NCI-H526 treated with DMSO at 0.1 percent for 48 hours (cell line): Measurements from ENCODE around the gene PRM2.

Source experiments
- DNase-seq: peaks from one replicate; lab custom pipeline; 2025; lab: John Stamatoyannopoulos, UW

The PRM2 gene

GRCh38 chr16:11248133-11248532 lies 28.1 kb downstream of the PRM2 start:
- DNase-seq = no peak

GRCh38 chr16:11245988-11246387 lies 30.3 kb downstream of the PRM2 start:
- DNase-seq = no peak

DNA sequence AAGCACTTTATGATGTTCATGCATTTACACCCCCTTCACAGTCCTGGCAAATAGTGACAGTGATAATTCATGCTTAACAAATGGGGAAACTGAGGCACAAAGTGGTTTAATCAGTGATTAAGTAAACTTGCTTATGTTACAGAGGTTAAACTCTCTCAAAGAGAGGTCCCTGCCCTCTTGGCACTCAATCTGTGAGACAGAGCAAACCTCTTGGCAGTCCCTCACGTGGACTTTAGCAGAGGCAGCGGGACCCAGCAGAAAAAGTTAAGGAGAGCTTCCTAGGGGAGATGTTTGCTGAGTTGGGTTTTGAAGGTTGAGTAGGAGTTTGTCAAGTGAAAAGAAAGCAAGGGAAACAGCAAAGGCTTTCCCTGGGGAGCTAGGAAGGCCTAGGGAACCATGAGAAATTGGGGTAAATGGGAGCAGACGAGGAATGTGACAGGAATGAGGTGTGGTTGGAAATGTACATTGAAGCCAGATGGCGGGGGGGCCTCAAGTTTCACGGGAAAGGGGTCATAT lies 31.0 kb downstream of the PRM2 start:
- no peak for DNase-seq

- peak; percentile 20 for DNase-seq
Measured at GRCh38 chr16:11242658-11243057, 33.6 kb downstream of the PRM2 start.

GRCh38 chr16:11241480-11242204 lies 34.6 kb downstream of the PRM2 start:
- no peak for DNase-seq

DNA sequence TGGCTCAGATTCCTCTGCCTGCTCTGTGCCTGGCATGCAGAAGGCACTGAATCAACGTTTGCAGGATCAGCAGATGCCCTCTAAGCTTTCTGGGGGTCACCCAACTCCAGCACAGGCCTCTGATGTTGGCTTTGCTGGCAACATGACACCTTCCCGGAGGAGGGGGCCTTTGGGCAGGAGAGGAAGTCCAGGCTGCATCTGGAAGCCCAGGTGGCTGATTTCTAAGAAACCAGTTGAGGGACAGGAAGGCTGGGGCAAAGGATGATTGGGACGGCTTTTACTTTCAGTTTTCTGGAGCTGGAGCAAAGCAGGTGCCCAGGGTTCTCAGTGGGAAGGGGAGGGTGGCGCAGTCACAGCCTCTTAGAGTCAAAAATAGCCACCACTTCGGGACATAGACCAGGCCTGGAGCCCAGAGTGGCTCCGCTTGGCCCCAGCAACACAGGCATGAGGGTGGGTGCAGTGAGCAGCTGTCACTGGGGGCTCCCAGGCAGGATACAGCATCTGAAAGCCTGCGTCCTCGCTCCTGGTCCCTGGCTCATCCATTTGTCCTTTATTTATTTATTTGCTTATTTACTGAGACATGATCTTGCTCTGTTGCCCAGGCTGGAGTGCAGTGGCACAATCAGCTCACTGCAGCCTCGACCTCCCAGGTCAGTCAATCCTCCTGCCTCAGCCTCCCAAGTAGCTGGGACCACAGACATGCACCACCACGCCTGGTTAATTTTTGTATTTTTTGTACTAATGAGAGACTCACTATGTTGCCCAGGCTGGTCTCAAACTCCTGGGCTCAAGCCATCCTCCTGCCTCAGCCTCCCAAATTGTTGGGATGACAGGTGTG lies 35.4 kb downstream of the PRM2 start:
- no peak for DNase-seq

DNA sequence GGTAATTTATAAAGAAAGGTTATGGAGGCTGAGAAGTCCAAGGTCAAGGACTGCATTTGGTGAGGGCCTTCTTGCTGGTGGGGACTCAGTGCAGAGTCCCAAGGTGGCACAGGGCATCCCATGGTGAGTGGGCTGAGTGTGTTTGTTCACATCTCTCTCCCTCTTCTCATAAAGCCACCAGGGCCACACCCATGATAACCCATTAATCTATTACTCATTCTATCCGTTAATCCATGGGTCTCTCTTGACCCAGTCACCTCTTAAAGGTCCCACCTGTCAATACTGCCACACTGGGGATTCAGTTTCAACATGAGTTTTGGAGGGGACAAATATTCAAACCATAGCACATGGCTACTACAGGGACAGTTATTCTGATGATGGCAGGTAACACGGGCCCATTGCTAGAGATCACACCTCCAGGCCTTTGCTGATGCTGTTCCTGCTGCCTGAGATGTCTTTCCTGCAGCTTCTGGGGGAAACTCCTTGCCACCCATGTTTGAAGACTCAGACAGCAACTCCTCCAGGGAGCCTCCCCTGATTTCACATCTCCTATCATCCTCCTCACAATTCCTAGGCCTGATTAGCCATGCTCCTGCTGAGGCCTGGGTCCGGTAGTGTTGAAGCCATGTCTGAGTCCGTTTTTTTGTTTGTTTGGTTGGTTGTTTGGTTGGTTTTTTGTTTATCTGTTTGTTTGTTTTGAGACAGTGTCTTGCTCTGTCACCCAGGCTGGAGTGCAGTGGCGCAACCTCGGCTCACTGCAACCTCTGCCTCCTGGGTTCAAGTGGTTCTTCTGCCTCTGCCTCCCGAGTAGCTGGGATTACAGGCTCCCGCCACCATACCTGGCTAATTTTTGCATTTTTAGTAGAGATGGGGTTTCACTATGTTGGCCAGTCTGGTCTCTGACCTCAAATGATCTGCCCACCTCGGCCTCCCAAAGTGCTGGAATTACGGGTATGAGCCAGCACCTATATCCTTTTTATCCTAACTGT lies 36.3 kb downstream of the PRM2 start:
- DNase-seq = no peak

DNA sequence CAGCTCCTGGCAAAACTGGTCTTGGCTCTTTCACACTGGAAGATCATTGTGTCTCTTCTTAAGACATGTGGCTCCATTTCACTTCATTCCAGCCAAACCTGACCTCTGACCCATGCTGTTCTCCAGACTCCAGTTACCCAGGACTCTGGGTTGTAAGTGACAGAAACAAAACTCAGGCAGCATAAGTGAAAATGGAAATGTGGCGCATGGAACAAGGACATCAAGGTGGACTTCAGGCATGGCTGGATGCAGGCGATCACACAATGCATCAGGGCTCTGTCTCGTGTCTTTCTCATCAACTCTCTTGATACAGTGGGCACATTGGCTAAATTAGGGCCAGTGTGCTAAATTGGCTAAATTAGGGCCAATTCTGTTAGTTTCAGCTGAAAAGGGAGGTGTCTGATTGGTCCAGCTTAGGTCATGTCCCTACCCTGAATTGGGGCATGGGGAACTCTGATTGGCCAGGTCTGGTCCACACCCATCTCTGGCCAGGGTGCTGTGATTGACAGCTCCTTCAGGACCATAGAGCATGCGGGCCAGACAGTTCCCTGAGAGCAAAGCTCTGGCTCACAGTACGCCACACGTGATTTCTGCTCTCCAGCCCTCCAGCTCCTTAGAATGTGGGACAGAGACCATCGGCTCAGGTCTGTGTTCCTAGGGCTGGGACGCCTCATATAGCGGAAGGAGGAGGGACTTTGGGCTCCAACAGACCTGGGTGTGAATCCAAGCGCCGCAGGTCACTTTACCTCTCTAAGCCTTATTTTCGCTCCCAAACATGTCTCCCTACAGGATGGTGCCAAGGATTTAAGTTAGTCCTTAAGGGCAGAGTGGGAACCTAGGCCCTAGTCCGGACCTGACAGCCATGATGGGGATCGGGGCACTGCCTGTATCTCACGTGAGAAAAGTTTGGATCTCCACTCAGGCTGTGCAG lies 37.7 kb downstream of the PRM2 start:
- no peak for DNase-seq

- no peak for DNase-seq
Measured at GRCh38 chr16:11236461-11237254, 39.6 kb downstream of the PRM2 start.

- peak; percentile 15 for DNase-seq
Measured at GRCh38 chr16:11235703-11235991, 40.6 kb downstream of the PRM2 start.

DNA sequence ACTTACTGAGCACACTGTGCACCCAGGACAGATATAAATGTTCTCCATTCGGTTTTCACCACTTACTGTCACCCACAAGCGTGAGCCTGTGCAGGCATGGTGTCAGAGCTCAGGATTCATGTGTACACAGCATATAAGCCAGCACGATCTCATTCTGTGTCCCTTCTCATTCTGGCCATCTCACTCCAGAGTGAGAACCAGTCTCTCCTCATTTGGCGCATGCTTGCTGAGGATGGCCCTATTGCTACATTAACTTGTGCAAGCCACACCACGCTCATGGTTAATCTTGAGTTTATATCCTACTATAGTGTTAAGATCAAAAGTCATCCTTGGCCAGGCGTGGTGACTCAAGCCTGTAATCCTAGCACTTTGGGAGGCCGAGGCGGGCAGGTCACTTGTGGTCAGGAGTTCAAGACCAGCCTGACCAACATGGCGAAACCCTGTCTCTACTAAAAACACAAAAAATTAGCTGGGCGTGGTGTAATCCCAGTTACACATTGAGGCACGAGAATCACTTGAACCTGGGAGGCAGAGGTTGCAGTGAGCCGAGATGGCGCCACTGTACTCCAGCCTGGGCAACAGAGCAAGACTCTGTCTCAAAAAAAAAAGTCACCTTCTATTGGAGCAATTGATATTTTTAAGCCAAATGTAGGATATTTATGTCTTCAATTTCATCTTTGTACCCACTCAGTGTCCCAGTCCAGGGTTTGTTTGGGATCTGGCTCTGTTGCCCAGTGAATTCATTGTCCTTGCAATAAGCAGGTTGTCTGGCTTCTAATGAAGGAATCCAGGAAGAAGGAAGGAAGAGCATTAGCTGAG lies 41.2 kb downstream of the PRM2 start:
- DNase-seq = no peak

DNA sequence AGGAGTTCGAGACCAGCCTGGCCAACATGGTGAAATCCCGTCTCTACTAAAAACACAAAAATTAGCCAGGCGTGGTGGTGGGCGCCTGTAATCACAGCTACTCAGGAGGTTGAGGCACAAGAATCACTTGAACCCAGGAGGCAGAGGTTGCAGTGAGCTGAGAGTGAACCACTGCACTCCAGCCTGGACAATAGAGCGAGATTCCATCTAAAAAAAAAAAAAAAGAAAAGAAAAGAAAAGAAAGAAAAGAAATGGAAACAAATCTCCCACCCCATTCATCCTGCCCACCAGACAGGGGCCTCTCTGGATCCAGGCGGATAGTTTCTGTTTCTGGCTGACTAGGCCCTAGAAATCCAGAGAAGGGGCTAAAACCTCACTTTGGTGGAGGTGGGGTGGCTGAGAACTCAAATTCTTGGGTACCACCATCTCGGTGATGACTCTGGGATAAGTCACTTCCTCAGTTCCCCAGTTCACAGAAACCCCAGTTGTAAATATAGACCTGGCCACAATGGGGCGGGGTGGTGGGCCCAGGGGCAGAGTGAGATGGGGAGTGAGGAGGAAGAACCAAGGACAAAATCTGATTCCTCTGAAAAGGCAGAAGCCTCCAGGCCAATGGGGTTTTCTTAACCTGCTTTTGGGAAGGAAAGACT lies 42.4 kb downstream of the PRM2 start:
- no peak for DNase-seq

DNA sequence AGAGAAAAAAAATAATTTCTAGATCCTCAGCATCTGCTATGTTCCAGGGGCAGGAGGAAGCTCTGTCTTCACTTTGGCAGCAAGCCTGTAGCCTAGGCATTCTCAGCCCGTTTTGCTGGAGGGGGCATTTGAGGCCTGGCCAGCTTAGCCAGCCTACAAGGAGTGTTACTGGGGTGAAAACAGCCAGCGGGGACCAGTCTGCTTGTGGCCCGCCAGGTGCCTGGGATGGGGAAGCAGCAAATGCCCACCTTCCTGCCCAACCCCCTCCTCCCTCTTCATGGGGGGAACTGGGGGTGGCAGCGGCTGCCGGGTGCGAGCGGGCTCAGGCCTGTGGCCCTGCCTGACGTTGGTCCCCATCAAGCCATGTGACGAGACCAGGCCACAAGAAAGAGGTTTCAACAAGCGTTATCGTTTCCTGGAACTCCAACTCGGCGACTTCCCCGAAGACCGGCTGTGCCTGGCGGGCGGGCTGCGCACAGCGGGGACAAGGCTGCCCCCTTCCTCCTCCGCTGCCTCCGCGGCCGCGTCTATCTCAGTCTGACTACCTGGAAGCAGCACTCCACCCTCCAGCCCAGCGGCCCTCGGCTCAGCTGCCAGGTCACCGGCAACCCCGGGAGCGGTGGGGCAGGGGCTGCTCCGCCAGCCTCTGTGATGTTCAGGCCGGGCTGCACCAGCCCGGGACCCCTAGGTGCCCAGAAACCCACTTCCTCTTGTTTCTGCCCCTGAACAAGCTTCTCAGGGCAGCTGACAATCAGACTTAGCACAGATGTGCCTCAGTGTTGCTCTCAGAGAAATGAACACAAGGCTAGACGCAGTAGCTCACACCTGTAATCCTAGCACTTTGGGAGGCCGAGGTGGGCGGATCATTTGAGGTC lies 43.2 kb downstream of the PRM2 start:
- no peak for DNase-seq

DNA sequence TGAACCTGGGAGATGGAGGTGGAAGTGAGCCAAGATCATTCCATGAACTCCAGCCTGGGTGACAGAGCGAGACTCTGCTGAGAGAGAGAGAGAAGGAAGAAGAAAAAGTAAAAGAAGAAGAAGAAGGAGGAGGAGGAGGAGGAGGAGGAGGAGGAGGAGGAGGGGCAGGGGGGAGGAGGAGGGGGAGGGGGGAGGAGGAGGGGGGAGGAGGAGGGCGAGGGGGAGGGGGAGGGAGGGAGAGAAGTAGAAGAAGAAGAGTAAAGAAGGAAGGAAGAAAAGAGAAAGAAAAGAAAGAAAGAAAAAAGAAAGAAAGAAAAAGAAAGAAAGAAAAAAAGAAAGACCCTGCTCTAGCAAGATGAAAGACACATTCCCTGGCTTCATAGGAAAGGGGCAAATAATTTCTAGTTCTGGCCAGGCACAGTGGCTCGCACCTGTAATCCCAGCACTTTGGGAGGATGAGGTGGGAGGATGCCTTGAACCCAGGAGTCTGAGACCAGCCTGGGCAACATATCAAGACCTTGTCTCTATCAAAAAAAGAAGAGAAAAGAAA lies 43.9 kb downstream of the PRM2 start:
- DNase-seq = no peak

DNA sequence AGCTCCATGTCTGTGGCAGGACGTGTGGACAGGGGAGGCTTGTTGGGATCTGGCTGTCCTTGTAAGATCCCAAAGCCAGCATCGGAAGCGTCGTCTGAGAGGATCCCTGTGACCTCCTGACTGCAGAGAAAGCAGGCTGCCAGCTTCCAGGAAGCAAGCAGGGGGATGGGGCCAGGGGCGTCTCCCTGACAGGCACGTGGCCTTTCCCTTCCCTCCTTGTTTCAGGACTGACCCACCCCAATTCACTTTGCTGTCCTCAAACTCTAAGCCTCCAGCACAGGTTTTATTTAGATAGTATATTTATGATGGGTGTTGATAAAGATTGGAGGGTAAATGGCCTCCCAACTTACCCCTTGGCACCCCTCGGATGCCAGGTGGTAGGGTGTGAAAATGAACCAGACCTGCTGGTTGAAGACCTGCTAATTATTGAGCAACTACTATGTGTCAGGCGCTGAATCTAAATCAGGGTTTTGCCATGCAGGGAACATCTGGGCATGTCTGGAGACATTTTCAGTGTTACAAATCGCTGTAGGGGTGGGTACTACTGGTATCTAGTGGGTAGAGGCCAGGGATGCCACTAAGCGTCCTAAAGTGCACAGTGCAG lies 44.8 kb downstream of the PRM2 start:
- DNase-seq = no peak

- no peak for DNase-seq
Measured at GRCh38 chr16:11229906-11230305, 46.4 kb downstream of the PRM2 start.

DNA sequence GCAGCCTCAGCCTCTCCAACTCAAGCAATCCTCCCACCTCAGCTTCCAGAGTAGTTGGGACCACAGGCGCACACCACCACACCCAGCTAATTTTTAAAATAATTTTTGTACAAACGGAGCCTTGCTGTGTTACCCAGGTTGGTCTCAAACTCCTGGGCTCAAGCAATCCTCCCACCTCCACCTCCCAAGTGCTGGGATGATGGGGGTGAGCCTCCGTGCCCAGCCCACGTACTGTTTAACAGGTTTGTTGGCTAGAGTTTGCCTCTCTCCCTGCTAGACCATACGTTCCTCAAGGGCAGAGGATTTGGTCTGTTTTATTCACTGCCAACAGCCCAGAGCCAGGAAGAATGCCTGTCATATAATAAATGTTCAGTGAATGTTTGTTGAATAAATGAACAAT lies 46.8 kb downstream of the PRM2 start:
- no peak for DNase-seq
